ENCODE measurements around the gene LCN9.

LCN9 gene

DNA sequence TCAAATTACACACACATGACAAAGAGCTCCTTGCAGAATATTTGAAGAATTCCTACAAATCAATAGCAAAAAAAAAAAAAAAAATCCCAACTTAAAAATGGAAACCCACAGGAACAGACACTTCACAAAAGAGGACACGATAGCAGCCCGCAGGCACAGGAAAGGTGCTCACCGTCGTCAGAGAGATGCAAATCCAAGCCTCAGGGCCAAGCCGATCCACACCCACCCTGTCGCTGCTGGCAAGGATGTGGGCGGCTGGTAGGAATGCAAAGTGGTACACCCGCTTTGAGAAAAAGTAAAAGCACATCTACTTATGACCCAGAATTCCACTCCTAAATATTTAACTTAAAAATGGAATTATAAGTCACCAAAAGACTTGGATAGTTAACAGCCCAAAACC, 10.8 kb downstream of the LCN9 start:
- Histone ChIP-seq H3K4me3 (ENCODE audit: low read length in 2 of 2) (no peak overlapping the region), H3K27me3 (ENCODE audit: control insufficient read depth in 1 of 2, insufficient read depth in 2 of 2, low read length in 2 of 2) (peaks cover 0 to 2% of the 10 kb centered on the region in 2 donors), H3K9me3 (ENCODE audit: control insufficient read depth in 2 of 2, low read length in 2 of 2) (no peaks in the 10 kb centered on the region), H3K4me1 (ENCODE audit: control insufficient read depth, insufficient read depth, low read length) (no peaks in the 10 kb centered on the region), H3K27ac (ENCODE audit: low read length) (no peak overlapping the region), H3K36me3 (ENCODE audit: control insufficient read depth in 2 of 2, insufficient read depth in 2 of 2, low read length in 2 of 2) (no peaks in the 10 kb centered on the region), H3K9ac (ENCODE audit: low read length in 2 of 2) (no peak overlapping the region)

GRCh38 chr9:135674977-135675376, 11.9 kb downstream of the LCN9 start:
- Histone ChIP-seq H3K27ac (ENCODE audit: low read length) (no peak overlapping the region), H3K9me3 (ENCODE audit: control insufficient read depth in 2 of 2, low read length in 2 of 2) (no peaks in the 10 kb centered on the region), H3K9ac (ENCODE audit: low read length in 2 of 2) (no peak overlapping the region), H3K27me3 (ENCODE audit: control insufficient read depth in 1 of 2, insufficient read depth in 2 of 2, low read length in 2 of 2) (peaks cover 0 to 2% of the 10 kb centered on the region in 2 donors), H3K36me3 (ENCODE audit: control insufficient read depth in 2 of 2, insufficient read depth in 2 of 2, low read length in 2 of 2) (no peaks in the 10 kb centered on the region), H3K4me1 (ENCODE audit: control insufficient read depth, insufficient read depth, low read length) (no peaks in the 10 kb centered on the region), H3K4me3 (ENCODE audit: low read length in 2 of 2) (no peak overlapping the region)

DNA sequence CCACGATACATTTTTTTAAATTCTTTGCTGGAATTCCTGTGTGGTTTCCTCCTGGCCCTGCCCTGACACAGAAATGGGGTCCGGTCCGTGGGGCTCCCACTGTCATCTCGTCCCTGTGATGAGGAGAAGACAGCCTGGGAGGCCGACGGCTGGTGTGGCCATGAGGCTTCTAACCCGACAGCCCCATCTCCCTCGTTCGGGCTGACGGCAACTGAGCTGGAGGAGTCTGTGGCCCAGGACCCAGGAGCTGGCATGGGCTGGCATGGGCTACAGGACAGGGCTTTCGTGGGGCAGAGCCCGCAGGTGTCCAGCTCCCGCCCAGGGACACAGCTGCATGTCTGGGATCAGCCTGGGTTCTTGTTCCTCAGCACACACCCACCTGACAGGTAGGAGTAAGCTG, 13.8 kb downstream of the LCN9 start:
- Histone ChIP-seq H3K4me1 (ENCODE audit: control insufficient read depth, insufficient read depth, low read length) (no peaks in the 10 kb centered on the region), H3K36me3 (ENCODE audit: control insufficient read depth in 2 of 2, insufficient read depth in 2 of 2, low read length in 2 of 2) (no peaks in the 10 kb centered on the region), H3K27me3 (ENCODE audit: control insufficient read depth in 1 of 2, insufficient read depth in 2 of 2, low read length in 2 of 2) (peaks cover 0 to 2% of the 10 kb centered on the region in 2 donors), H3K27ac (ENCODE audit: low read length) (no peak overlapping the region), H3K9me3 (ENCODE audit: control insufficient read depth in 2 of 2, low read length in 2 of 2) (no peaks in the 10 kb centered on the region), H3K9ac (ENCODE audit: low read length in 2 of 2) (no peak overlapping the region), H3K4me3 (ENCODE audit: low read length in 2 of 2) (no peak overlapping the region)

- no peak overlapping the region for H3K9ac ChIP-seq (ENCODE audit: low read length in 2 of 2)
- H3K4me3 ChIP-seq (ENCODE audit: low read length in 2 of 2): no peak overlapping the region
- no peaks in the 10 kb centered on the region for H3K9me3 ChIP-seq (ENCODE audit: control insufficient read depth in 2 of 2, low read length in 2 of 2)
- H3K4me1 ChIP-seq (ENCODE audit: control insufficient read depth, insufficient read depth, low read length): no peaks in the 10 kb centered on the region
- H3K27me3 ChIP-seq (ENCODE audit: control insufficient read depth in 1 of 2, insufficient read depth in 2 of 2, low read length in 2 of 2): peaks cover 3 to 5% of the 10 kb centered on the region in 2 donors
- no peak overlapping the region for H3K27ac ChIP-seq (ENCODE audit: low read length)
- no peaks in the 10 kb centered on the region for H3K36me3 ChIP-seq (ENCODE audit: control insufficient read depth in 2 of 2, insufficient read depth in 2 of 2, low read length in 2 of 2)
These were observed 14.6 kb downstream of the LCN9 start for GRCh38 chr9:135677641-135678168.

DNA sequence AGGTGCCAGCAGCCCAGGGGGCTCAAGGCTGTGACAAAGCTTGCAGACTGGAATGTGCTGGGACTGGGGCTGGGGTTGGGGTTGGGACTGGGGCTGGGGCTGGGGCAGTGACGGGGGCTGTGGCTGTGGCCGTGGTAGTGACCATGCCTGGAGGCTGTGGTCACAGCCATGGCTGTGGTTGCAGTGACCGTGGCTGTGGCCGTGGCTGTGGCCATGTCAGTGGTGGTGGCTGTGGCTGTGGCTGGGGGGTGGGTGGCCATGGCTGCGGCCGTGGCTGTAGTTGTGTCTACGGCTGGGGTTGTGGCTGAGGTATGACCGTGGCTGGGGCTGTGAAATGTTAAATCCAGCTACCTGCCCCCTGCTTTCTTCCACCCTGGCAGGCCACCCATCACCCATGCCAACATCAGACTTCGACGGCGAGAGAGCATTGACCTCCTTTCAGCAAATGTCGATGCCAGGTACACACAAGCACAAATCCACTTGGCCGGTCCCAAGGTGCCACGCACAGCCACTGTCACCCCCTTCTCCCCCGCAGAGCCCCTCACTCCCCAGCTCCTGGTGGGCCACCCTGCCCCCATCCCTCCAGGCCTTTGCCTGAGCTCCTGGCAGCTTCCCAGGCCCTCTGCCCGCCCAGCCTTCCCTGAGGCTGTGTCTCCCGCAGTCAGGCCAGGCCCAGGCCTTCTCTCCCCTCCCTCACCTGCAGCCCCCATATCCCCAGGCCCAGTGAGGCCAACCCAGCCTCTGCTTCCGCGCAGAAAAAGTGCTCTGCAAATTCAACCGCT, 15.3 kb downstream of the LCN9 start:
- H3K27me3 ChIP-seq (ENCODE audit: control insufficient read depth in 1 of 2, insufficient read depth in 2 of 2, low read length in 2 of 2): peaks cover 3 to 4% of the 10 kb centered on the region in 2 donors
- H3K4me1 ChIP-seq (ENCODE audit: control insufficient read depth, insufficient read depth, low read length): no peaks in the 10 kb centered on the region
- H3K9ac ChIP-seq (ENCODE audit: low read length in 2 of 2): no peak overlapping the region
- H3K36me3 ChIP-seq (ENCODE audit: control insufficient read depth in 2 of 2, insufficient read depth in 2 of 2, low read length in 2 of 2): no peaks in the 10 kb centered on the region
- no peak overlapping the region for H3K27ac ChIP-seq (ENCODE audit: low read length)
- H3K9me3 ChIP-seq (ENCODE audit: control insufficient read depth in 2 of 2, low read length in 2 of 2): no peaks in the 10 kb centered on the region
- no peak overlapping the region for H3K4me3 ChIP-seq (ENCODE audit: low read length in 2 of 2)

GRCh38 chr9:135680056-135680455, 16.9 kb downstream of the LCN9 start:
- Histone ChIP-seq H3K36me3 (ENCODE audit: control insufficient read depth in 2 of 2, insufficient read depth in 2 of 2, low read length in 2 of 2) (no peaks in the 10 kb centered on the region), H3K4me3 (ENCODE audit: low read length in 2 of 2) (no peak overlapping the region), H3K27me3 (ENCODE audit: control insufficient read depth in 1 of 2, insufficient read depth in 2 of 2, low read length in 2 of 2) (peaks cover 10 to 13% of the 10 kb centered on the region in 2 donors), H3K4me1 (ENCODE audit: control insufficient read depth, insufficient read depth, low read length) (no peaks in the 10 kb centered on the region), H3K9ac (ENCODE audit: low read length in 2 of 2) (no peak overlapping the region), H3K27ac (ENCODE audit: low read length) (no peak overlapping the region), H3K9me3 (ENCODE audit: control insufficient read depth in 2 of 2, low read length in 2 of 2) (no peaks in the 10 kb centered on the region)

DNA sequence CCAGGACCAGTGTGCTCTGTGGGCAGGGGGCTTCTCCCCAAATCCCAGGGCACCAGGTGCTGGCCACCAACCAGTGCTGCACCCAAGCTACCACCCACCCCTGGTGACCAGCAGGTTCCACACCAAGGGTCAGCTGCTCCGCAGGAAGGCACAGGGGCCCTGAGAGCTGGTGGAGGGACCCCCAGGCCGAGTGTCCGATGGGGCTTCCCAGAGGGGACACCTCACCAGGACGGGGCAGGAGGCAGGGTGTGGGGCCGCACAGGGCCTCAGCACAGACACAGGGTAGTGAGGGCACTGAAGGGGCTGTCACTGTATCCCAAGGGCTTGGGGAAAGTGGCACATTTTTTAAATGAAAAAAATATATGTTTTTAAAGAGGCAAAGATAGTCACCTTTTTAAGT, 18.1 kb downstream of the LCN9 start:
- Histone ChIP-seq H3K4me3 (ENCODE audit: low read length in 2 of 2) (no peak overlapping the region), H3K4me1 (ENCODE audit: control insufficient read depth, insufficient read depth, low read length) (no peaks in the 10 kb centered on the region), H3K9me3 (ENCODE audit: control insufficient read depth in 2 of 2, low read length in 2 of 2) (no peaks in the 10 kb centered on the region), H3K36me3 (ENCODE audit: control insufficient read depth in 2 of 2, insufficient read depth in 2 of 2, low read length in 2 of 2) (no peaks in the 10 kb centered on the region), H3K9ac (ENCODE audit: low read length in 2 of 2) (no peak overlapping the region), H3K27ac (ENCODE audit: low read length) (no peak overlapping the region), H3K27me3 (ENCODE audit: control insufficient read depth in 1 of 2, insufficient read depth in 2 of 2, low read length in 2 of 2) (peaks cover 10 to 13% of the 10 kb centered on the region in 2 donors)

DNA sequence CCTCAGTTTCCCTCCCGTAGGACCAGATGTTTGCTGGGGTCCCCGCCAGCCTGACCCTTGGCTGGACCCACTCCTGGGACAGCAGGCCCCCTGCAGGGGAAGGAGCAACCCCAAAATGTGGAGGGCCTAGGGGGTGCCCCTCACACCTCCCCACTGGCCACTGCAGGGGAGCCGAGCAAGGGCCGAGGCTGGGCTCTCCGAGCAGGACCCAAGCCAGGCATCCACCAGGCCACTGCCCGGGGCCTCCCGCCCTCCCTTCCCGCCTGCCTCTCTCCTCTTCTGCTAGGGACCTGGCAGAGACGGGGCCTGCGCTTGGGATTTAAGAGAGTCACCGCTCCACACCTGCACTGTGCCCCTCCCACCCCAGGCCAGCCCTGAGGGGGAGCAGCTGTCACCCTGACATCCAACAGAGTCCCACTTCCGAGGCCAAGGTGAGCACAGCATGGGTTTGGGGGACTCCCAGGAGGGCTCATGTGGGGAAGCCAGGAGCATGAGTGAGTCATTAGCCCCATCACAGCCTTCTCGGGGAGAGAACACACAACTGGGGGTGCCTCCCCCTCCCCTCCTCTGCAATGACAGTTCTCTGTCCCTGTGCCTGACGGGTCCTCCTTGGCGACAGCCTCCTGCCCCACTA, 20.4 kb downstream of the LCN9 start:
- no peaks in the 10 kb centered on the region for H3K9me3 ChIP-seq (ENCODE audit: control insufficient read depth in 2 of 2, low read length in 2 of 2)
- no peaks in the 10 kb centered on the region for H3K36me3 ChIP-seq (ENCODE audit: control insufficient read depth in 2 of 2, insufficient read depth in 2 of 2, low read length in 2 of 2)
- H3K27me3 ChIP-seq (ENCODE audit: control insufficient read depth in 1 of 2, insufficient read depth in 2 of 2, low read length in 2 of 2): peaks cover 10 to 20% of the 10 kb centered on the region in 2 donors
- H3K4me3 ChIP-seq (ENCODE audit: low read length in 2 of 2): no peak overlapping the region
- no peak overlapping the region for H3K27ac ChIP-seq (ENCODE audit: low read length)
- no peaks in the 10 kb centered on the region for H3K4me1 ChIP-seq (ENCODE audit: control insufficient read depth, insufficient read depth, low read length)
- H3K9ac ChIP-seq (ENCODE audit: low read length in 2 of 2): no peak overlapping the region

GRCh38 chr9:135684691-135685090, 21.6 kb downstream of the LCN9 start:
- H3K4me1 ChIP-seq (ENCODE audit: control insufficient read depth, insufficient read depth, low read length): no peaks in the 10 kb centered on the region
- H3K9me3 ChIP-seq (ENCODE audit: control insufficient read depth in 2 of 2, low read length in 2 of 2): no peaks in the 10 kb centered on the region
- no peak overlapping the region for H3K4me3 ChIP-seq (ENCODE audit: low read length in 2 of 2)
- H3K9ac ChIP-seq (ENCODE audit: low read length in 2 of 2): no peak overlapping the region
- no peaks in the 10 kb centered on the region for H3K36me3 ChIP-seq (ENCODE audit: control insufficient read depth in 2 of 2, insufficient read depth in 2 of 2, low read length in 2 of 2)
- peaks cover 10 to 23% of the 10 kb centered on the region in 2 donors for H3K27me3 ChIP-seq (ENCODE audit: control insufficient read depth in 1 of 2, insufficient read depth in 2 of 2, low read length in 2 of 2)
- no peak overlapping the region for H3K27ac ChIP-seq (ENCODE audit: low read length)

DNA sequence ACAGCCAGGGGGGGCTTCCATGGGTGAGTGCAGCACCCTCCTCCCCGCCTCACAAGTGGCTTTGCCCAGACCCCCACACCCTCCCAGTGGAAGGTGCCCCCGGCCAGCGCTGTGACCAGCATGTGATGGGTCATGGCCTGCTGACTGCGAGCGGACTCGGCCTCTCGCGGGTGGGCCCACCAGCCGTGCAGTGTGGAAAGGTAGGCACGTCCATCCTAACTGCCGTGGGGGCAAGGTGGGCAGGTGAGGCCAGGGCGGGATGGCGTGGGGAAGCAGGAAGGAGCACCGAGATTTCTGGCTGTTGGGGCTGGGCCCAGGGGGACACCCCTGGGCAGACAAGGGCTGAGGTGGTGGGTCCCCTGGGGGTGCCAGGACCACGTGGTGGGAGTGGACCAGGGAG, 24.1 kb downstream of the LCN9 start:
- H3K27me3 ChIP-seq (ENCODE audit: control insufficient read depth in 1 of 2, insufficient read depth in 2 of 2, low read length in 2 of 2): peaks cover 9 to 30% of the 10 kb centered on the region in 2 donors
- no peaks in the 10 kb centered on the region for H3K9me3 ChIP-seq (ENCODE audit: control insufficient read depth in 2 of 2, low read length in 2 of 2)
- H3K9ac ChIP-seq (ENCODE audit: low read length in 2 of 2): no peak overlapping the region
- no peak overlapping the region for H3K27ac ChIP-seq (ENCODE audit: low read length)
- no peaks in the 10 kb centered on the region for H3K36me3 ChIP-seq (ENCODE audit: control insufficient read depth in 2 of 2, insufficient read depth in 2 of 2, low read length in 2 of 2)
- H3K4me3 ChIP-seq (ENCODE audit: low read length in 2 of 2): no peak overlapping the region
- H3K4me1 ChIP-seq (ENCODE audit: control insufficient read depth, insufficient read depth, low read length): no peaks in the 10 kb centered on the region

DNA sequence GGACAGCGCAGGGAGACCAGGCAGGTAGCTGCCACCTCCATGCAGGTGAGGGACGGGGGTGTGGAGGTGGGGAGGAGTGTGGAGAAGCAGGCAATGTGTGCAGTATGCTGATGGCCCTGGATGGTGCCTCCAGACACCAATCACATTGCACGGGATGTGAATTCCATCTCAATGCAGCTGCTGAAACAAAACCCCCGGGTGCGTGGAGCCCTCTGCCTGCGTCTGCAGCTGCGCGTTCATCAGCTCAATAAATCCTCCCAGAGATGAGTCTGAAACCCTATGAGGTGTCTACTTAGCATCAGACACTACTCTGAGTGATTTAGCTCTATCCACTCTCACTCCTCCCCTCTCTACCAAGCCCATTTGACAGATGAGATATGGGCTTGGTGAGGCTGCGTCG, 25.9 kb downstream of the LCN9 start:
- no peaks in the 10 kb centered on the region for H3K4me1 ChIP-seq (ENCODE audit: control insufficient read depth, insufficient read depth, low read length)
- H3K9me3 ChIP-seq (ENCODE audit: control insufficient read depth in 2 of 2, low read length in 2 of 2): no peaks in the 10 kb centered on the region
- no peak overlapping the region for H3K4me3 ChIP-seq (ENCODE audit: low read length in 2 of 2)
- H3K36me3 ChIP-seq (ENCODE audit: control insufficient read depth in 2 of 2, insufficient read depth in 2 of 2, low read length in 2 of 2): no peaks in the 10 kb centered on the region
- no peak overlapping the region for H3K27ac ChIP-seq (ENCODE audit: low read length)
- H3K9ac ChIP-seq (ENCODE audit: low read length in 2 of 2): no peak overlapping the region
- H3K27me3 ChIP-seq (ENCODE audit: control insufficient read depth in 1 of 2, insufficient read depth in 2 of 2, low read length in 2 of 2): peaks cover 3 to 25% of the 10 kb centered on the region in 2 donors
